Panc1 (cell line): ENCODE measurements around the gene CORO2A. TPM values are rescaled to one million over a fixed set of nuclear protein-coding genes. Genes with fewer than 3 reads are reported as not detected.

Experiments
- ATAC-seq: fragments of 200-7000 bp; cut with Tn5 transposase; 2 replicates; pipeline ENCODE4 v1.9.1; 2020; ENCODE audit warnings: mild to moderate bottlenecking, moderate library complexity
- BruUV-seq: library from RNA; stranded (reverse); fragments of 400-500 nt; replicated peaks from 2 replicates; lab custom pipeline; 2021; lab: Mats Ljungman, UMichigan
- CTCF ChIA-PET: fragments of 300-600 bp; sonication (Branson Sonifier 250); formaldehyde crosslinking; loops from one replicate; lab custom pipeline; 2022; ENCODE audit warnings: antibody characterized with exemption; lab: Charles Lee
- POLR2A ChIA-PET: fragments of 300-600 bp; sonication (Branson Sonifier 250); formaldehyde crosslinking; loops from one replicate; lab custom pipeline; 2022; ENCODE audit warnings: antibody characterized with exemption; lab: Charles Lee
- DNase-seq: peaks from one replicate; pipeline ENCODE4 v3.0.0-alpha.2; 2010; ENCODE audit warnings: low read depth, low spot score
- H3K27ac ChIP-seq: 2 replicates; pipeline ENCODE4 v1.5.1; 2011; ENCODE audit warnings: mild to moderate bottlenecking, low read length, inconsistent platforms
- H3K27me3 ChIP-seq: fragments of 200-500 bp; sonication (Bioruptor generic); 2 replicates; pipeline ENCODE4 v1.6.0; 2014; ENCODE audit warnings: low read length, inconsistent platforms; ENCODE audit not compliant: control insufficient read depth, insufficient read depth
- H3K36me3 ChIP-seq: fragments of 200-500 bp; sonication (Bioruptor generic); 2 replicates; pipeline ENCODE4 v1.5.1; 2014; ENCODE audit warnings: inconsistent platforms, mild to moderate bottlenecking, low read length, moderate library complexity; ENCODE audit not compliant: control insufficient read depth, insufficient read depth
- H3K4me1 ChIP-seq: 2 replicates; pipeline ENCODE4 v1.5.1; 2011; ENCODE audit warnings: inconsistent platforms, mild to moderate bottlenecking, low read length, moderate library complexity; ENCODE audit not compliant: control insufficient read depth, insufficient read depth
- H3K4me3 ChIP-seq, 2 experiments: 2 replicates each; pipeline ENCODE4 v1.5.1; 2011 to 2012; ENCODE audit warnings: low read depth in 2 of 2, low read length in 2 of 2, mild to moderate bottlenecking in 2 of 2, inconsistent platforms in 1 of 2, moderate library complexity in 1 of 2
- H3K9me3 ChIP-seq: fragments of 200-500 bp; sonication (Bioruptor generic); 2 replicates; pipeline ENCODE4 v1.5.1; 2014; ENCODE audit warnings: low read depth, mild to moderate bottlenecking, inconsistent platforms, low read length, moderate library complexity; ENCODE audit not compliant: control insufficient read depth, insufficient read depth
- CTCF ChIP-seq: fragments of 450-650 bp; IDR thresholded peaks from 2 replicates; pipeline ENCODE4 v1.5.1; 2017; ENCODE audit warnings: mild to moderate bottlenecking
- POLR2AphosphoS5 ChIP-seq: IDR thresholded peaks from 2 replicates; pipeline ENCODE4 v1.6.1; 2012; ENCODE audit warnings: mild to moderate bottlenecking, low read depth, low read length, moderate library complexity
- SIN3A ChIP-seq: IDR thresholded peaks from 2 replicates; pipeline ENCODE4 v1.6.1; 2012; ENCODE audit warnings: low read depth, mild to moderate bottlenecking, low read length, moderate library complexity, borderline replicate concordance; ENCODE audit not compliant: insufficient read depth
- TCF7L2 ChIP-seq: IDR thresholded peaks from 2 replicates; pipeline ENCODE4 v1.6.1; 2011; ENCODE audit warnings: mild to moderate bottlenecking, low read depth, low read length, inconsistent platforms
- in situ Hi-C: cut with HindIII; loops from 2 replicates; pipeline ENCODE4 v1.10.0; 2016; ENCODE audit warnings: low sequenced_read_pairs, low pct_unique_long_range_greater_than_20kb
- intact Hi-C: fragments of 100-400 bp; cut with micrococcal nuclease; formaldehyde crosslinking; loops from one replicate; pipeline ENCODE4 v1.10.0; 2022; ENCODE audit not compliant: unreplicated experiment
- total RNA-seq: library from RNA; stranded (reverse); gene quantifications from one replicate; pipeline ENCODE4 v1.2.1, GENCODE V29; 2021; ENCODE audit not compliant: unreplicated experiment
- TF ChIP-seq, protein P1 (sequence below), 2 experiments: IDR thresholded peaks; 2 replicates each; pipeline ENCODE4 v1.6.1; 2011 to 2012; ENCODE audit warnings: low read depth in 2 of 2, control low read depth in 1 of 2, low read length in 1 of 2, mild to moderate bottlenecking in 1 of 2, moderate library complexity in 1 of 2; ENCODE audit not compliant: insufficient read depth in 1 of 2

CORO2A gene
- total RNA-seq, 1 experiment from 2014 or later: 2.0 TPM

GRCh38 chr9:98159790-98160189 is 32.6 kb downstream of the CORO2A start:
- in situ Hi-C loops: no loop called here
- DNase-seq (no peak), ATAC-seq (no peak)
- POLR2A ChIA-PET: no interaction called here
- no TSS peak for BruUV-seq
- H3K27me3 ChIP-seq: no peaks in the 10 kb centered on the region
- H3K36me3 ChIP-seq: no peaks in the 10 kb centered on the region
- H3K4me1 ChIP-seq: 0 out of 2 replicates have a peak, but pooled peaks cover 6% of the 10 kb centered on the region
- CTCF ChIA-PET: no interaction called here
- no peak overlapping the region for H3K4me3 ChIP-seq
- H3K27ac ChIP-seq: no peak overlapping the region
- intact Hi-C loops: no loop called here
- H3K9me3 ChIP-seq: no peaks in the 10 kb centered on the region
- TF ChIP-seq TCF7L2 (no peak), CTCF (no peak), POLR2AphosphoS5 (no peak), SIN3A (no peak)
- TF ChIP-seq, protein P1, sequence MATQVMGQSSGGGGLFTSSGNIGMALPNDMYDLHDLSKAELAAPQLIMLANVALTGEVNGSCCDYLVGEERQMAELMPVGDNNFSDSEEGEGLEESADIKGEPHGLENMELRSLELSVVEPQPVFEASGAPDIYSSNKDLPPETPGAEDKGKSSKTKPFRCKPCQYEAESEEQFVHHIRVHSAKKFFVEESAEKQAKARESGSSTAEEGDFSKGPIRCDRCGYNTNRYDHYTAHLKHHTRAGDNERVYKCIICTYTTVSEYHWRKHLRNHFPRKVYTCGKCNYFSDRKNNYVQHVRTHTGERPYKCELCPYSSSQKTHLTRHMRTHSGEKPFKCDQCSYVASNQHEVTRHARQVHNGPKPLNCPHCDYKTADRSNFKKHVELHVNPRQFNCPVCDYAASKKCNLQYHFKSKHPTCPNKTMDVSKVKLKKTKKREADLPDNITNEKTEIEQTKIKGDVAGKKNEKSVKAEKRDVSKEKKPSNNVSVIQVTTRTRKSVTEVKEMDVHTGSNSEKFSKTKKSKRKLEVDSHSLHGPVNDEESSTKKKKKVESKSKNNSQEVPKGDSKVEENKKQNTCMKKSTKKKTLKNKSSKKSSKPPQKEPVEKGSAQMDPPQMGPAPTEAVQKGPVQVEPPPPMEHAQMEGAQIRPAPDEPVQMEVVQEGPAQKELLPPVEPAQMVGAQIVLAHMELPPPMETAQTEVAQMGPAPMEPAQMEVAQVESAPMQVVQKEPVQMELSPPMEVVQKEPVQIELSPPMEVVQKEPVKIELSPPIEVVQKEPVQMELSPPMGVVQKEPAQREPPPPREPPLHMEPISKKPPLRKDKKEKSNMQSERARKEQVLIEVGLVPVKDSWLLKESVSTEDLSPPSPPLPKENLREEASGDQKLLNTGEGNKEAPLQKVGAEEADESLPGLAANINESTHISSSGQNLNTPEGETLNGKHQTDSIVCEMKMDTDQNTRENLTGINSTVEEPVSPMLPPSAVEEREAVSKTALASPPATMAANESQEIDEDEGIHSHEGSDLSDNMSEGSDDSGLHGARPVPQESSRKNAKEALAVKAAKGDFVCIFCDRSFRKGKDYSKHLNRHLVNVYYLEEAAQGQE (IDR thresholded peaks at IDR 0.05; ENCODE audit: insufficient read depth in 1 of 2, low read depth in 2 of 2, low read length in 1 of 2): no peak

GRCh38 chr9:98159301-98159700 is 33.1 kb downstream of the CORO2A start:
- in situ Hi-C loops (no loop called here), intact Hi-C loops (no loop called here)
- H3K27ac ChIP-seq: no peak overlapping the region
- no TSS peak for BruUV-seq
- DNase-seq: no peak
- CTCF ChIA-PET: no interaction called here
- ATAC-seq: no peak
- POLR2A ChIA-PET: no interaction called here
- 0 out of 2 replicates have a peak, but pooled peaks cover 6% of the 10 kb centered on the region for H3K4me1 ChIP-seq
- no peak overlapping the region for H3K4me3 ChIP-seq
- no peaks in the 10 kb centered on the region for H3K9me3 ChIP-seq
- H3K27me3 ChIP-seq: no peaks in the 10 kb centered on the region
- H3K36me3 ChIP-seq: no peaks in the 10 kb centered on the region
- no peak for TF ChIP-seq CTCF
- no peak for TF ChIP-seq SIN3A
- TF ChIP-seq POLR2AphosphoS5: no peak
- no peak for TF ChIP-seq TCF7L2
- TF ChIP-seq, protein P1 (IDR thresholded peaks at IDR 0.05; ENCODE audit: insufficient read depth in 1 of 2, low read depth in 2 of 2, low read length in 1 of 2): no peak
